ENCODE results near the gene SELENOV. TPM values are rescaled to one million over a fixed set of nuclear protein-coding genes. Genes with fewer than 3 reads are reported as not detected.

SELENOV gene
- total and polyA plus RNA-seq, 5 donors from 2014 or later: not detected

DNA sequence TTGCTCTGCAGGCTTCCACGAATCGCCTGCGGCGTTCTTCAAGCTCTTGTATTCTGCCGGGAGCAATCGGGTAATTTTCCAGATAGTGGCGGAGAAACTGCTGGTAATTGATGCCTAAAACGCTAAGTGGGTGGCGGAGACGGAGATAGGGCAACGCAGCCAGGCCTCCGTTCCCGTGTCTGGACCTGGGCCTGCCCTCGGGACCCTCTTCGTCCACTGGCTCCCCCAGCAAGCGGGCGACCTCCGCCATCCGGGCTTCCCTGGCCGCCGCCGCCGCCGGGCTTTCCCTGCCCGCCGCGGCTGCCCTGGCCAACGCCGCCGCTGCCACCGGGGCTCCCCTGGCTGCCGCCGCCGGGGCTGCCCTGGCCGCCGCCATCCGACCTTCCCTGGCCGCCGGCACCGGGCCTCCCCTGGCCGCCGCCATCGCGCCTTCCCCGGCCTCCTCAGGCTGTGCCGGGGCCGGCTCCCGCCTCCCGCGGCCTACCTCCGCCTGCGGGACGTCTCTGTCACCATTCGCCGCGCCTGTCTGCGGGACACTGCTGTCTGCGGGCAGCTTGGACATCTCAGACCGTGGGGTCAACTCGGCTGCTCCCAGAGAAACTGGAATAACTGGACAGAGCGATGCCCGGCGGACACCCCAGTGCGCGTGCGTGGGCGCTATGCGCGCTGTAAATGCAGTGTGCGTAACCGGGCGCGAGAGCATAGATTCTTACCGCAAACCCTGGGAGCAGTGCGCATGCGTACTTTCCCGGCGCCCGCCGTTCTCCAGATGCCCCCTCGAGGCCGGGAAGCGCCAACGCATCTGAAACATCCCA is 24.8 kb downstream of the SELENOV start, which contains the start of gene EID2:
Gene EID2 (minus strand): TSS at position 644 of the 815 bp plus-strand sequence. CDS start 82 bp downstream, at position 562.
- Histone ChIP-seq H3K27ac (ENCODE audit: insufficient read depth, low read length, poor library complexity, severe bottlenecking) (peak within 1 kb of the TSS; percentile 92), H3K4me1 (ENCODE audit: control insufficient read depth, insufficient read depth, low read length, poor library complexity, severe bottlenecking) (peaks cover 26% of the 10 kb centered on the region), H3K4me3 (ENCODE audit: low read depth, low read length) (peak within 1 kb of the TSS; percentile 85), H3K36me3 (ENCODE audit: control insufficient read depth, insufficient read depth, low read length) (no peaks in the 10 kb centered on the region), H3K27me3 (ENCODE audit: control insufficient read depth, insufficient read depth, low read length) (no peaks in the 10 kb centered on the region), H3K9me3 (ENCODE audit: control insufficient read depth in 2 of 2, low read length in 2 of 2) (no peaks in the 10 kb centered on the region)
- H3K36me3 Mint-ChIP-seq: peaks cover 4% of the 10 kb centered on the region
- H3K4me1 Mint-ChIP-seq: peaks cover 26 to 67% (median 47%) of the 10 kb centered on the region in 4 donors
- ATAC-seq (ENCODE audit: low read depth in 2 of 2) (peak; percentile 87 to 89), DNase-seq (peak; percentile 86 to 94 (median 89))
- peak within 1 kb of the TSS; percentile 96 to 98 (median 98) for H3K4me3 Mint-ChIP-seq
- peaks cover 16% of the 10 kb centered on the region for H3K27me3 Mint-ChIP-seq
- no peaks in the 10 kb centered on the region for H3K9me3 Mint-ChIP-seq
- H3K27ac Mint-ChIP-seq: peak within 1 kb of the TSS; percentile 96 to 99 (median 97)

DNA sequence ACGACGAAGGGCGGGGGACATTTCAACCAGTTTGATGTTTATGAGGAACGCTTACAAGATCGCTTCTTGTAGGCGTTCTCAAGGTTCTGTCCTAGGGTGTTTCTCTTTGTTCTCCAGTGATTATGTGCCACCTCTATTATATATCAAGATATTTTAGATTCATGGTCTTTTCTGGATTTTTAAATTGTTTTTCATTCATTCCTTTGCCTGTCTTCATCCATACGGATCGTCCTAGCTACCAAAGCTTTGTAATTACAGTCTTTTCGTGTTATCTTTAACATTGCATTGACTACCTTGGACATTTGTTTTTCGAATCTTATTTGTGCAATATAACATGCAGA is 25.4 kb downstream of the SELENOV start:
- H3K27ac Mint-ChIP-seq: peak overlapping the region; percentile 96 to 99 (median 97)
- H3K4me3 Mint-ChIP-seq: peak overlapping the region; percentile 94 to 98 (median 98)
- H3K4me3 ChIP-seq (ENCODE audit: low read depth, low read length): peak overlapping the region; percentile 67
- H3K4me1 ChIP-seq (ENCODE audit: control insufficient read depth, insufficient read depth, low read length, poor library complexity, severe bottlenecking): peaks cover 28% of the 10 kb centered on the region
- peaks cover 26 to 72% (median 51%) of the 10 kb centered on the region in 4 donors for H3K4me1 Mint-ChIP-seq
- H3K9me3 ChIP-seq (ENCODE audit: control insufficient read depth in 2 of 2, low read length in 2 of 2): no peaks in the 10 kb centered on the region
- H3K36me3 Mint-ChIP-seq: peaks cover 4% of the 10 kb centered on the region
- peak overlapping the region; percentile 92 for H3K27ac ChIP-seq (ENCODE audit: insufficient read depth, low read length, poor library complexity, severe bottlenecking)
- no peaks in the 10 kb centered on the region for H3K9me3 Mint-ChIP-seq
- H3K27me3 ChIP-seq (ENCODE audit: control insufficient read depth, insufficient read depth, low read length): no peaks in the 10 kb centered on the region
- DNase-seq: no peak
- no peak for ATAC-seq (ENCODE audit: low read depth in 2 of 2)
- H3K36me3 ChIP-seq (ENCODE audit: control insufficient read depth, insufficient read depth, low read length): no peaks in the 10 kb centered on the region
- H3K27me3 Mint-ChIP-seq: peaks cover 16% of the 10 kb centered on the region

DNA sequence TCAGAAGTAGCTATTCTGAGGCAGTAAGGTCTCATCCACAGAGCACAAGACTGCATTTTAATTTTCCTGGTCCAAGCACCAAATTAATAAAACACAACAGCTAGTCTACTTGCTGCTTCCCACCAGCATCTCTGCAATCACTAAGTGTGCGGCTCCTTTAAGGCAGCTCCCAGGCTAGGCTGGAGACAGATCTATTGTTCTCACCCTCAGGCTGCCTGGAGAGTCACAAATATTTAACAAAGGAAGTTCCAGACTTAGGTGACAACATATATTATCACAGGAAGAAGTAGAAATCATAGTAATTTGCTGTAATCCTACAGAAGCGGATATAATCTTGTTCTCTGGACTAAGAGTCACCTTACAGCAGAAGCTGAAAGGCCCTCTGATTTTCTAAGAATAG is 27.3 kb downstream of the SELENOV start:
- peak in 1 of 3 donors; percentile 30 for DNase-seq

DNA sequence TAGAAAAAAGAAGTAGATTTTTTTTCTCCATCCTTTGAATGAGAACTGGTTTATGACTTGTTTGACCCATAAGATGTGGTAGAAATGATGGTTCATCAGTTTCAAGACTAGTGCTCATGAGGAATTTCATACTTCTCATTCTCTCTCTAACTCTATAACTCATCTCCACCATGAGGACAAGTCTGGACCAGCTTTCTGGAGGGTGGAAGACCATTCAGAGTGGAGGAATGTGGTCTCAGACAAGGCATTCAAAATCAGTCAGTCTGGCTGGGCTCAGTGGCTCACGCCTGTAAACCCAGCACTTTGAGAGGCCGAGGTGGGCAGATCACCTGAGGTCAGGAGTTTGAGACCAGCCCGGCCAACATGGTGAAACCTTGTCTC is 28.5 kb downstream of the SELENOV start:
- H3K4me3 ChIP-seq (ENCODE audit: low read depth, low read length): no peak overlapping the region
- H3K36me3 Mint-ChIP-seq: no peaks in the 10 kb centered on the region
- peaks cover 22 to 60% (median 42%) of the 10 kb centered on the region in 4 donors for H3K4me1 Mint-ChIP-seq
- H3K27ac Mint-ChIP-seq: peak overlapping the region in 2 of 3 donors; percentile 43 to 71
- H3K9me3 ChIP-seq (ENCODE audit: control insufficient read depth in 2 of 2, low read length in 2 of 2): no peaks in the 10 kb centered on the region
- H3K27me3 ChIP-seq (ENCODE audit: control insufficient read depth, insufficient read depth, low read length): no peaks in the 10 kb centered on the region
- no peaks in the 10 kb centered on the region for H3K36me3 ChIP-seq (ENCODE audit: control insufficient read depth, insufficient read depth, low read length)
- no peak for DNase-seq
- H3K9me3 Mint-ChIP-seq: no peaks in the 10 kb centered on the region
- ATAC-seq (ENCODE audit: low read depth in 2 of 2): no peak
- peaks cover 21% of the 10 kb centered on the region for H3K27me3 Mint-ChIP-seq
- H3K4me1 ChIP-seq (ENCODE audit: control insufficient read depth, insufficient read depth, low read length, poor library complexity, severe bottlenecking): peaks cover 25% of the 10 kb centered on the region
- H3K4me3 Mint-ChIP-seq: peak overlapping the region in 1 of 4 donors; percentile 18
- no peak overlapping the region for H3K27ac ChIP-seq (ENCODE audit: insufficient read depth, low read length, poor library complexity, severe bottlenecking)

More for the DNA sequence above, 27.3 kb downstream of the SELENOV start:
- Histone ChIP-seq H3K27me3 (ENCODE audit: control insufficient read depth, insufficient read depth, low read length) (no peaks in the 10 kb centered on the region), H3K27ac (ENCODE audit: insufficient read depth, low read length, poor library complexity, severe bottlenecking) (no peak overlapping the region), H3K36me3 (ENCODE audit: control insufficient read depth, insufficient read depth, low read length) (no peaks in the 10 kb centered on the region), H3K9me3 (ENCODE audit: control insufficient read depth in 2 of 2, low read length in 2 of 2) (no peaks in the 10 kb centered on the region), H3K4me1 (ENCODE audit: control insufficient read depth, insufficient read depth, low read length, poor library complexity, severe bottlenecking) (peaks cover 28% of the 10 kb centered on the region), H3K4me3 (ENCODE audit: low read depth, low read length) (no peak overlapping the region)
- peak overlapping the region; percentile 47 to 81 (median 48) for H3K27ac Mint-ChIP-seq
- ATAC-seq (ENCODE audit: low read depth in 2 of 2): no peak
- peaks cover 26 to 71% (median 52%) of the 10 kb centered on the region in 4 donors for H3K4me1 Mint-ChIP-seq
- no peaks in the 10 kb centered on the region for H3K9me3 Mint-ChIP-seq
- peaks cover 4% of the 10 kb centered on the region for H3K36me3 Mint-ChIP-seq
- H3K27me3 Mint-ChIP-seq: peaks cover 18% of the 10 kb centered on the region
- H3K4me3 Mint-ChIP-seq: peak overlapping the region; percentile 12 to 54 (median 33)

DNA sequence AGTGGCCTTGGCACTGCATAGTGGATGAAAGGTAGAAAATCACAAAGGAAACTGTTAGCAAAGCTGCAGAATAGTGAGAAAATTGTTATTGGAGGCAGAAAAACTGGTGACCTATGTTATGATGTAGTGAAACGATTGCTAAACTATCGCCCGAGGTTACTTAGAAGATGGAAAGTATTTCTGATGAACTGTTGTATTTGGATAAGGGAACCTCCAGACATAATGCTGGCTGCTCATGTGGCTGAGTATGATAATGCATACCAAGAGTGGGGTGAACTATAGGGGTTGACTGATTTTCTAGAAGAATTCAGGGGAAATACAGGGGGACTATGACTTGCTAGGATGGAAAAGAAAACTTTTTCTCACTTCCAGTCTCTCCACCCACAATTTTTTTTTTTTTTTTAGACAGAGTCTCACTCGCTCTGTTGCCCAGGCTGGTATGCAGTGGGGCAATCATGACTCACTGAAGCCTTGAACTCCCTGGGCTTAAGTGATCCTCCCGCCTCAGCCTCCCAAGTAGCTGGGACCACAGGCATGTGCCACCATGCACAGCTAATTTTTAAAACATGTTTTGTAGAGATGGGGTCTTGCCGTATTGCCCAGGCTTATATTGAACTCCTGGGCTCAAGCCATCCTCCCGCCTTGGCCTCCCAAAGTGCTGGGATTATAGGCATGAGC is 29.4 kb downstream of the SELENOV start:
- ATAC-seq (ENCODE audit: low read depth in 2 of 2): no peak
- no peaks in the 10 kb centered on the region for H3K36me3 Mint-ChIP-seq
- no peak overlapping the region for H3K27ac ChIP-seq (ENCODE audit: insufficient read depth, low read length, poor library complexity, severe bottlenecking)

DNA sequence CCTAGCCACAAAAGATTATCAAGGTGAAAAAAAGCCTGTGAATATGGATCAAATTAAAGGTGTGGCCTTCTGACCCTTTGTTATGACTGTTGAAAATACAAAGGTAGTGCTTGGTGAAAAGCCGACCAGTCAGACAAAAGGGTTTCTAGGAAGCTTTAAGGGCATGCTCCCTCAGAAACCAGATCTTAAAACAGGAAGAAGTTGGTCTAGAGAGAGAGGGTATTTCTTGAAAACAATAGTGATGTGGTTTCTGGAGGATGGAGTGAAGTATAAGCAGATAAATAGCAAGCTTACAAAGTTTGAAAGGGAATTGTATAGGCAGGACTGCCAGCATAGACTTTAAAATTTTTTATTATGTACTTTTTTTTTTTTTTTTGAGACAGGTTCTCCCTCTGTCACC is 30.0 kb downstream of the SELENOV start:
- H3K9me3 Mint-ChIP-seq: no peaks in the 10 kb centered on the region
- H3K4me1 Mint-ChIP-seq: peaks cover 16 to 51% (median 34%) of the 10 kb centered on the region in 4 donors
- ATAC-seq (ENCODE audit: low read depth in 2 of 2) (no peak), DNase-seq (peak in 1 of 3 donors; percentile 68)
- Histone ChIP-seq H3K4me3 (ENCODE audit: low read depth, low read length) (no peak overlapping the region), H3K36me3 (ENCODE audit: control insufficient read depth, insufficient read depth, low read length) (no peaks in the 10 kb centered on the region), H3K27ac (ENCODE audit: insufficient read depth, low read length, poor library complexity, severe bottlenecking) (no peak overlapping the region), H3K9me3 (ENCODE audit: control insufficient read depth in 2 of 2, low read length in 2 of 2) (no peaks in the 10 kb centered on the region), H3K27me3 (ENCODE audit: control insufficient read depth, insufficient read depth, low read length) (no peaks in the 10 kb centered on the region), H3K4me1 (ENCODE audit: control insufficient read depth, insufficient read depth, low read length, poor library complexity, severe bottlenecking) (peaks cover 16% of the 10 kb centered on the region)
- no peaks in the 10 kb centered on the region for H3K36me3 Mint-ChIP-seq
- H3K27ac Mint-ChIP-seq: peak overlapping the region; percentile 1 to 73 (median 73)
- peak overlapping the region in 3 of 4 donors; percentile 38 to 80 (median 55) for H3K4me3 Mint-ChIP-seq
- peaks cover 20% of the 10 kb centered on the region for H3K27me3 Mint-ChIP-seq

More for the DNA sequence above, 29.4 kb downstream of the SELENOV start:
- no peaks in the 10 kb centered on the region for H3K9me3 Mint-ChIP-seq
- peak overlapping the region in 2 of 3 donors; percentile 73 for H3K27ac Mint-ChIP-seq
- Histone ChIP-seq H3K36me3 (ENCODE audit: control insufficient read depth, insufficient read depth, low read length) (no peaks in the 10 kb centered on the region), H3K27me3 (ENCODE audit: control insufficient read depth, insufficient read depth, low read length) (no peaks in the 10 kb centered on the region), H3K4me1 (ENCODE audit: control insufficient read depth, insufficient read depth, low read length, poor library complexity, severe bottlenecking) (peaks cover 16% of the 10 kb centered on the region), H3K4me3 (ENCODE audit: low read depth, low read length) (no peak overlapping the region), H3K9me3 (ENCODE audit: control insufficient read depth in 2 of 2, low read length in 2 of 2) (no peaks in the 10 kb centered on the region)
- peaks cover 16 to 52% (median 35%) of the 10 kb centered on the region in 4 donors for H3K4me1 Mint-ChIP-seq
- DNase-seq: no peak
- peak overlapping the region in 2 of 4 donors; percentile 18 to 80 for H3K4me3 Mint-ChIP-seq
- peaks cover 21% of the 10 kb centered on the region for H3K27me3 Mint-ChIP-seq

DNA sequence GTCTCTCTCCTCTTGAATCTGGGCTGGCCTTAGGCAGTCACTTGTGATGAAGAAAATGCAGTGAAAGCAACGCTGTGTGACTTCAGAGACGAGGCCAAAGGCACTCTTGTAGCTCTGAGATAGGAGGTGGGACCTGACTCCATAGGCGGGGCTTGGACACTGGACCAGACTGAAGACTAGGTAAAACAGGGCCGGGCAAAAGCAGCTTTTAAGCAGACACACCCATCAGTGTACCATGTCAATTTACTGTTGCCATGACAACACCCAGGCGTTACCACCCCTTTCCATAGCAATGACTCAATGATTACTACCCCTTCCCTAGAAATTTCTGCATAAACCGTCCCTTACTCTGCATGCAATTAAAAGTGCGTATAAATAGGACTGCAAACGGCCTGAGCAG is 31.7 kb downstream of the SELENOV start:
- no peak for ATAC-seq (ENCODE audit: low read depth in 2 of 2)
- Mint-ChIP-seq H3K36me3 (no peaks in the 10 kb centered on the region), H3K27me3 (peaks cover 16% of the 10 kb centered on the region)

More for the DNA sequence above, 31.7 kb downstream of the SELENOV start:
- no peak for DNase-seq
- Histone ChIP-seq H3K27me3 (ENCODE audit: control insufficient read depth, insufficient read depth, low read length) (no peaks in the 10 kb centered on the region), H3K27ac (ENCODE audit: insufficient read depth, low read length, poor library complexity, severe bottlenecking) (no peak overlapping the region), H3K4me1 (ENCODE audit: control insufficient read depth, insufficient read depth, low read length, poor library complexity, severe bottlenecking) (peaks cover 12% of the 10 kb centered on the region), H3K36me3 (ENCODE audit: control insufficient read depth, insufficient read depth, low read length) (no peaks in the 10 kb centered on the region), H3K4me3 (ENCODE audit: low read depth, low read length) (no peak overlapping the region), H3K9me3 (ENCODE audit: control insufficient read depth in 2 of 2, low read length in 2 of 2) (no peaks in the 10 kb centered on the region)
- no peak overlapping the region for H3K4me3 Mint-ChIP-seq
- no peaks in the 10 kb centered on the region for H3K9me3 Mint-ChIP-seq
- peak overlapping the region in 1 of 3 donors; percentile 20 for H3K27ac Mint-ChIP-seq
- peaks cover 8 to 42% (median 25%) of the 10 kb centered on the region in 4 donors for H3K4me1 Mint-ChIP-seq

All from CD4-positive, CD25-positive, alpha-beta regulatory T cell (primary cell).